ENCODE data around the gene RCAN3.
"Not testable (repeated sequence)": the region's sequence is repeated elsewhere in the genome, so short reads cannot be mapped to it uniquely, and the experiment has no call there.

Gene RCAN3

DNA sequence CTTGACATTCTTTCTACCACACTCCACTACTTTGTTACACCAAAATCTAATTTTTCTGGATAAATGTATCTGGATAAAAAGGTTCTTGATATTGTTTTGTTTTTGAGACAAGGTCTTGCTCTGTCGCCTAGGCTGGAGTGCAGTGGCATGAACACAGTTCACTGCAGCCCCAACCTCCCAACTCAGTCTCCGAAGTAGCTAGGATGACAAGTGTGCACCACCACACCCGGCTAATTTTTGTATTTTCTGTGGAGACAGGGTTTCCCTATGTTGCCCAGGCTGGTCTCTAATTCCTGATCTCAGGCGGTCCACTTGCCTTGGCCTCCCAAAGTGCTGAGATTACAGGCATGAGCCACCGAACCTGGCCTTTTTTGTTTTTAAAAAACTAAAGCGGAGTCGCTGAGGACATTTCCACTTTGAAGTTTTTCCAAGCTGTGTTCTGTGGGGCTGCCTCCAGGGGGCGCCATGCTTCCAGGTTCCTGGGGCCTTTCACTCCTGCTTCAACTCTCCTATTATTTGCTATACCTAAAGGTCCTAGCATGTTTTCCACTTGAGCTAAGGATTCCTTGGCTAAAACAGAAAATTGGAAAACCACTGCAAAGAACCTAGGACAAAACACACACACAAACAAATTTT lies 39.2 kb downstream of the RCAN3 start:
- no peak for DNase-seq (ENCODE audit: low read depth)
- no peak overlapping the region for H3K4me3 ChIP-seq (ENCODE audit: low read depth, low read length)
- TF ChIP-seq, protein P1, sequence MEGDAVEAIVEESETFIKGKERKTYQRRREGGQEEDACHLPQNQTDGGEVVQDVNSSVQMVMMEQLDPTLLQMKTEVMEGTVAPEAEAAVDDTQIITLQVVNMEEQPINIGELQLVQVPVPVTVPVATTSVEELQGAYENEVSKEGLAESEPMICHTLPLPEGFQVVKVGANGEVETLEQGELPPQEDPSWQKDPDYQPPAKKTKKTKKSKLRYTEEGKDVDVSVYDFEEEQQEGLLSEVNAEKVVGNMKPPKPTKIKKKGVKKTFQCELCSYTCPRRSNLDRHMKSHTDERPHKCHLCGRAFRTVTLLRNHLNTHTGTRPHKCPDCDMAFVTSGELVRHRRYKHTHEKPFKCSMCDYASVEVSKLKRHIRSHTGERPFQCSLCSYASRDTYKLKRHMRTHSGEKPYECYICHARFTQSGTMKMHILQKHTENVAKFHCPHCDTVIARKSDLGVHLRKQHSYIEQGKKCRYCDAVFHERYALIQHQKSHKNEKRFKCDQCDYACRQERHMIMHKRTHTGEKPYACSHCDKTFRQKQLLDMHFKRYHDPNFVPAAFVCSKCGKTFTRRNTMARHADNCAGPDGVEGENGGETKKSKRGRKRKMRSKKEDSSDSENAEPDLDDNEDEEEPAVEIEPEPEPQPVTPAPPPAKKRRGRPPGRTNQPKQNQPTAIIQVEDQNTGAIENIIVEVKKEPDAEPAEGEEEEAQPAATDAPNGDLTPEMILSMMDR (IDR thresholded peaks at IDR 0.05; ENCODE audit: low read depth, low read length, missing control alignments) = peak; percentile 53

DNA sequence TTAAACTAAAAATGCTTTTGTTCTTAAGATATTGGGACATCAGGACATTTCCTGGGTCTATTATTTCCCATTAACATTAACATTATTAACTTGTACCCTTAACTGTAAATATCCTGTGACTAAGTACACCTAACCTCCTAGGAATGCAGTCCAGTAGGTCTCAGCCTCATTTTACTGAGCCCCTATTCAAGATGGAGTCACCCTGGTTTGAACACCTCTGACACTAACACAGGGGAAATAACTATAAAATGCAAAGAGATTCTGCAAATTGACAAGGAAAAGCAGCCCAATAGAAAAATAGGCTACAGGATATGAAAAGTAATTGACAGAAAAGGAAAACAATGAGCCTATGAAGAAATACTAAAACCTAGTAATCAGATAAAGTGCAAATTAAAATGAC lies 41.6 kb downstream of the RCAN3 start:
- no peak overlapping the region for H3K4me3 ChIP-seq (ENCODE audit: low read depth, low read length)
- TF ChIP-seq, protein P1 (IDR thresholded peaks at IDR 0.05; ENCODE audit: low read depth, low read length, missing control alignments) = no peak
- DNase-seq (ENCODE audit: low read depth) = no peak

DNA sequence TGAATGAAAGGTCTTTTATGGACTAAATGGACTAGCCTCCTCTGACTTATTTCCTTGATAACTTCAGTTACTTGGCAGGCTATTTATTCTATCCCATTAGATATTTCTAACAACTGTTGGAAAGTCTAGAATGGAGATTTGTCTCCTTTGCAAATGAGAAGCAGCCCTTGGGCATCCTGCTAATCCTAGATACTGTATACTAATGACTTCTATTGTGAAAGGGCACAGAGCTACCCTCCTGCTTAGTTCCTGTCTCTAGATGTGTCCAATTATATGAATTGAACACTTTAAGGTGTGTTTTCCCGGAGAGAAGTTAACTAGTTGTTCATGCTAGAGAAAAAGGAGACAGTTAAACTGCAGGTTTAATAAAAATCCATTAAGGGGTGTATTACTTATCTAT lies 43.0 kb downstream of the RCAN3 start:
- H3K4me3 ChIP-seq (ENCODE audit: low read depth, low read length) = no peak overlapping the region
- TF ChIP-seq, protein P1 (IDR thresholded peaks at IDR 0.05; ENCODE audit: low read depth, low read length, missing control alignments) = no peak
- DNase-seq (ENCODE audit: low read depth) = no peak

DNA sequence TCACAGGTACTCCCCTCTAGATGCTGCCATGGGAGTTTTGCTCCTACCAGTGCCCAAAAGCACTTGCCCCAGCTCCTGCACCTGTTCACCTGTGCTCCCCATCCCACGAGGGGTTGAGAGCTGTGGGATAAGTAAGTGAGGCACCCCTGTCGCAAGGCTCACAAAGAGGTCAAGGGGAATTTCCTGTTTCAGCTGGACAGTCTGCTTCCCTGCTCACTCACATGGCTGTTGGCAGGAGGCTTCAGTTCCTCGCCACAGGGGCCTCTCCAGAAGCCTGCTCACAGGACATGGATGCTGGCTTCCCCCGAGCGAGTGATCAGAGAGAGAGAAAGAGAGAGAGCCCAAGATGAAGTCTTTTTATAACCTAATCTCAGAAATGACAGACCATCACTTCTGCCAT lies 44.6 kb downstream of the RCAN3 start:
- H3K4me3 ChIP-seq (ENCODE audit: low read depth, low read length) = no peak overlapping the region
- TF ChIP-seq, protein P1 (IDR thresholded peaks at IDR 0.05; ENCODE audit: low read depth, low read length, missing control alignments) = no peak
- DNase-seq (ENCODE audit: low read depth) = no peak

DNA sequence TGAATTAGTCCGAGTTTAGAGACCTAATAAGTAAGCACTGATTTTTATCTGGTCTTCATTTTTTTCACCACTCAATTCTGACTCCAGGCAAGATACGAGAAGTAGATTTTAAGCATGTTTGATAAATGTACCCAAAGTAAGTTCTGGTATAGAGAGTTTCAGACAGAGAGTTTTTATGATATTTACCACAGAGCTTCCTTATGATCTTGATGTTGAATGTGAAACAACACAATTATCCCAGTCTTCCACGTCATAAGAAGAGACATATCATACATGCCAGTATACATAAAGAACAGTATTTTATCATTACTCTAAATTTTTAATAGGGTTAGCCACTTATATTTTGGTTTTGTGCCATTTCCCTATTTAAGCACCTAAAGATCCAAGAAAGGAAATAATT lies 45.4 kb downstream of the RCAN3 start:
- TF ChIP-seq, protein P1 (IDR thresholded peaks at IDR 0.05; ENCODE audit: low read depth, low read length, missing control alignments) = no peak
- DNase-seq (ENCODE audit: low read depth) = no peak
- no peak overlapping the region for H3K4me3 ChIP-seq (ENCODE audit: low read depth, low read length)

DNA sequence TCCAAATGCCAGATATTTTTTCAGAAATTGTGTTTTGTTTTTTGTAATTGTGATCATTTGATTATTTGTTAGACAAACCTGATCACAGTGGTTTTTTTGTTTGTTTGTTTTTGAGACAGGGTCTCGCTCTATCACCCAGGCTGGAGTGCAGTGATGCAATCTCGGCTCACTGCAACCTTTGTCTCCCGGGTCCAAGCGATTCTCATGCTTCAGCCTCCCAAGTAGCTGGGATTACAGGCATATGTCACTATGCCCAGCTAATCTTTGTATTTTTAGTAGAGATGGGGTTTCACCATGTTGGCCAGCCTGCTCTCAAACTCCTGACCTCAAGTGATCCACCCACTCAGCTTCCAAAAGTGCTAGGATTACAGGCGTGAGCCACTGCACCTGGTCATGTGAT lies 46.6 kb downstream of the RCAN3 start:
- not testable (repeated sequence) for DNase-seq (ENCODE audit: low read depth); H3K4me3 ChIP-seq (ENCODE audit: low read depth, low read length)

DNA sequence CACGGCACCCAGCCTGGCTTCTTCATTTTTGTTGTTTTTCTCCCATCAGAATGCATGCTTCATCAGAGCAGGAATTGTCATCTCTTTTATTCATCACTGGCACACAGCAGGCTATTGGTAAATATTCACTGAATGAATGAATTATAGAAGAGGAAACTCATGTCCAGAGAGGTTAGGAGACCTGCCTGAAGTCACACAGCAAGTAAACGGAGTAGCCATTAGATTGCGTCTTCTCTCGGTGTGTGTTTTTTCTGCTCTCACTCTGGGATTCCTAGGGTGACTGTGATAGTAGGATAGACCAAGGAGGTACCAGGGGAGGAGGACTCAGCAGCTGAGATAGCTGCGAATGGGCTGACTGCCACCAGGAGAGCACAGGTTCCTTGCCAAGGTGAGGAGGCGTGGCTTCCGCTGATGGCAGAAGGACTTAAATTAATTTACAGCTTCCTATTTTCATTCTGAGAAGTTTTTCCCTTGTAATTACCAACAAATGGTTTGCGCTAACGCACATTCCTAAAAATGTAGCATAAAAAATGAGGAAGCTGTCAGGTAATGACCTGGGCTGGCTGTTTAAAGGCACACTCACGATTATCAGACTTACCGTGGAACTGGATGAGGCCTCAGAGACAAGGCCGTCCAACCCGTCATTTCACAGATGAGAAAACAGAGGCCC lies 48.8 kb downstream of the RCAN3 start:
- no peak overlapping the region for H3K4me3 ChIP-seq (ENCODE audit: low read depth, low read length)
- DNase-seq (ENCODE audit: low read depth) = no peak
- TF ChIP-seq, protein P1 (IDR thresholded peaks at IDR 0.05; ENCODE audit: low read depth, low read length, missing control alignments) = no peak

Data from GM12864 (cell line).